Kidney (tissue), 14 donors: Measurements from ENCODE around the gene WNT7B. TPM values are rescaled to one million over a fixed set of nuclear protein-coding genes. Genes with fewer than 3 reads are reported as not detected.

Experiments used
- DNase-seq, 5 donors: peaks; one replicate each; pipeline ENCODE4 v3.0.0-alpha.2; 2013 to 2020
- FAIRE-seq: peaks from 2 replicates; lab custom pipeline; 2012; peaks lifted over from hg19 to GRCh38; lab: Jason Lieb, UNC
- H3K27ac ChIP-seq, 2 donors: one replicate each; pipeline ENCODE4 v1.7.0; 2013; ENCODE audit warnings: low read depth in 2 of 2, low read length in 2 of 2, inconsistent platforms in 1 of 2
- H3K27me3 ChIP-seq: one replicate; pipeline ENCODE4 v1.7.1; 2013; ENCODE audit warnings: low read length, inconsistent platforms; ENCODE audit not compliant: control insufficient read depth, insufficient read depth
- H3K36me3 ChIP-seq, 3 donors: one replicate each; pipeline versions ENCODE4 v1.7.0 to v1.7.1; 2013; ENCODE audit warnings: low read length in 3 of 3, control low read depth in 1 of 3, inconsistent platforms in 1 of 3; ENCODE audit not compliant: insufficient read depth in 3 of 3, control insufficient read depth in 2 of 3
- H3K4me1 ChIP-seq, 3 donors: one replicate each; pipeline versions ENCODE4 v1.7.0 to v1.7.1; 2013; ENCODE audit warnings: low read length in 3 of 3, inconsistent platforms in 1 of 3, low read depth in 1 of 3; ENCODE audit not compliant: control insufficient read depth in 2 of 3, insufficient read depth in 2 of 3
- H3K4me3 ChIP-seq, 3 donors: one replicate each; pipeline versions ENCODE4 v1.7.0 to v1.8.1; 2013; ENCODE audit warnings: low read length in 3 of 3, control low read depth in 1 of 3, inconsistent platforms in 1 of 3
- H3K9ac ChIP-seq, 3 donors: one replicate each; pipeline versions ENCODE4 v1.7.0 to v1.7.1; 2013; ENCODE audit warnings: low read length in 3 of 3, control low read depth in 1 of 3, inconsistent platforms in 1 of 3
- H3K9me3 ChIP-seq, 3 donors: one replicate each; pipeline versions ENCODE4 v1.7.0 to v1.7.1; 2013; ENCODE audit warnings: low read length in 3 of 3, control low read depth in 1 of 3, inconsistent platforms in 1 of 3; ENCODE audit not compliant: control insufficient read depth in 2 of 3, insufficient read depth in 1 of 3
- intact Hi-C: fragments of 100-400 bp; cut with DNase I; formaldehyde crosslinking; loops from one replicate; pipeline ENCODE4 v1.11.1; 2022
- polyA plus RNA-seq: library from polyadenylated mRNA; stranded (reverse); fragments of 350-450 nt; fragmentation: Illumina TruSeq; extraction: RNeasy Lipid Tissue Mini Kit (QIAGEN cat#74804); gene quantifications from one replicate; pipeline ENCODE4 v1.2.3, GENCODE V29; 2014; ENCODE audit warnings: low read depth, low replicate concordance; ENCODE audit not compliant: insufficient read depth
- total RNA-seq: library from RNA; stranded (reverse); fragmentation: NEBNext Ultra II Directional; extraction: Animal tissue kit (Norgen Biotek cat#: 25700); gene quantifications from one replicate; pipeline ENCODE4 v1.2.1, GENCODE V29; 2021
- TF ChIP-seq, protein P1 (sequence below): IDR thresholded peaks from 3 replicates; pipeline ENCODE4 v1.5.1; 2012; ENCODE audit warnings: mild to moderate bottlenecking, moderate library complexity, borderline replicate concordance; ENCODE audit not compliant: insufficient read depth; ENCODE audit errors: extremely low read depth
- donor health status: control.
- donor health status: control.
- donor health status: control.
- donor health status: control.
- donor health status: control.
- donor health status: DM: yes; HTN: yes; CAD: no.
- donor health status: Normal renal cell carcinoma (clear cell type).

WNT7B gene
- total and polyA plus RNA-seq, 2 donors from 2014 or later, result 1.6 to 2.4 TPM

DNA sequence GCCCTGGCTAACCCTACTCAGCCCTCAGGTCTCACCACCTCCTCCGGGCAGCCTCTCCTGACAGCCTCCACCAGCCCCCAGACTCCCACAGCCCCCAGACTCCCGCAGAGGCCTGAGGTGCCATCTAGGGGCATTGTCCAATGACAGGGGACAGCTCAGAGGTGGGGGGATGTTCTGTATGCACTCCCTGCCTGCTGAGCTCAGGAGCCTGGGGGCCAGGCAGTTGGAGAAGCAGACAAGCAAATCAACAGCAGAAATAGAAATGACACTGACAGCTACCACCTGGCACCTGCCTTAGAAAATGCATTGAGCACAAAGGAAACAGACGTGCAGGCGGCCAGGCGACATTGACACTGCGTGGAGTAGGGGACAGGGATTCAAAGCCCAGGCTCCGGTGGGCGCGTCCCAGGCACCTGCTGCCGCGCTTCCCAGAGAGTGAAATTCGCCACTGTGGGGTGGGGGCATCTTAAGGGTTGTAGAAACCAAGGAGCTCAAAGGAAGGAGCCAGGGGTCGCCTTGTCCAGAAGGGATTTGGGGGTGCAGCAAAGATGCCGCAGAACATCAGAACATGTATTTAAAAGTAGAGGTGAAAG, 22.5 kb upstream of the WNT7B start:
- Histone ChIP-seq H3K4me3 (no peak overlapping the region), H3K9me3 (no peaks in the 10 kb centered on the region), H3K9ac (no peak overlapping the region), H3K4me1 (peaks cover 0 to 44% (median 7%) of the 10 kb centered on the region in 3 donors), H3K27ac (no peak overlapping the region), H3K27me3 (no peaks in the 10 kb centered on the region), H3K36me3 (no peaks in the 10 kb centered on the region)
- FAIRE-seq, result no peak
- TF ChIP-seq, protein P1, sequence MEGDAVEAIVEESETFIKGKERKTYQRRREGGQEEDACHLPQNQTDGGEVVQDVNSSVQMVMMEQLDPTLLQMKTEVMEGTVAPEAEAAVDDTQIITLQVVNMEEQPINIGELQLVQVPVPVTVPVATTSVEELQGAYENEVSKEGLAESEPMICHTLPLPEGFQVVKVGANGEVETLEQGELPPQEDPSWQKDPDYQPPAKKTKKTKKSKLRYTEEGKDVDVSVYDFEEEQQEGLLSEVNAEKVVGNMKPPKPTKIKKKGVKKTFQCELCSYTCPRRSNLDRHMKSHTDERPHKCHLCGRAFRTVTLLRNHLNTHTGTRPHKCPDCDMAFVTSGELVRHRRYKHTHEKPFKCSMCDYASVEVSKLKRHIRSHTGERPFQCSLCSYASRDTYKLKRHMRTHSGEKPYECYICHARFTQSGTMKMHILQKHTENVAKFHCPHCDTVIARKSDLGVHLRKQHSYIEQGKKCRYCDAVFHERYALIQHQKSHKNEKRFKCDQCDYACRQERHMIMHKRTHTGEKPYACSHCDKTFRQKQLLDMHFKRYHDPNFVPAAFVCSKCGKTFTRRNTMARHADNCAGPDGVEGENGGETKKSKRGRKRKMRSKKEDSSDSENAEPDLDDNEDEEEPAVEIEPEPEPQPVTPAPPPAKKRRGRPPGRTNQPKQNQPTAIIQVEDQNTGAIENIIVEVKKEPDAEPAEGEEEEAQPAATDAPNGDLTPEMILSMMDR, result no peak
- intact Hi-C loops, result loop anchor here (10.0 kb wide), 1 partner anchor 305 kb away; no protein-coding TSS in a partner anchor
- DNase-seq, result peak in 3 of 5 donors; percentile 33 to 50 (median 41)

DNA sequence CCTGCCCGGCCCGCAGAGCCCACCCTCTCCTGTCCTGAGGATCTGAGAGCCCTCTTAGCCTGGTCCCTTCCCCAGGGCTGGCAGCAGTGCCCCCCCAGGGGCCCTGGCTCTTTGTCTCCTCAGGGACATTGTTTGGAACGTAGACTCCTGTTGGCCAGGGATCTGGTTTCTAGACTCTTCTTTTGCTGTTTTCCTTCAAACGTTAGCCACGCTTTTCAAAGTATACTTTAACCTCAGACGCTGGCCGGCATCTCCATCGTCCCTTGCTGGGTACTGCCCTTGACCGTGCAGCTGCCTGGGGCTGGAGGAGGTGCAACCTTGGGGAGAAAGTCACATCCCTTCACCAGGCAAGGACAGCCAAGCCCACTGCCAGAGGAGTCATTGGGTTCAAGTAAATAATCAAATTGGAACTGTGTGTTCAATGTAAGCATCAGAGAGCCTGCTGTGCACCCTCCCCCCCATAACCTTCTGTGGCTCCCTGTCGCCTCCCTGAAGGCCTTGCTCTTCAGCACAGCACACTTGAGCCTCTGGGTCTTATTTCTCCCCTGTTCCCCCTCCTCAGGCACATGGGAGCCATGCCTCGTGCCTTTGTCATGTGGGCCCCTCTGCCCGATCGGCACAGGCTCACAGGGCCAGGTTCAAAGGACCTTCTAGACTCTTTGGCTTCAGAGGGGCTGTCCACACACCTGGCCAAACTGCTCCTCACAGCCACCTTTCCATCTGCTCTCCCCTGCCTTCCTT, 21.8 kb upstream of the WNT7B start:
- TF ChIP-seq, protein P1, result no peak
- Histone ChIP-seq H3K9ac (no peak overlapping the region), H3K4me3 (no peak overlapping the region), H3K4me1 (peaks cover 0 to 44% (median 7%) of the 10 kb centered on the region in 3 donors), H3K36me3 (no peaks in the 10 kb centered on the region), H3K9me3 (no peaks in the 10 kb centered on the region), H3K27ac (peak overlapping the region; percentile 68 to 74), H3K27me3 (no peaks in the 10 kb centered on the region)
- FAIRE-seq (no peak), DNase-seq (peak in 2 of 5 donors; percentile 42 to 68)
- intact Hi-C loops, result loop anchor here (10.0 kb wide), 1 partner anchor 306 kb away; no protein-coding TSS in a partner anchor

DNA sequence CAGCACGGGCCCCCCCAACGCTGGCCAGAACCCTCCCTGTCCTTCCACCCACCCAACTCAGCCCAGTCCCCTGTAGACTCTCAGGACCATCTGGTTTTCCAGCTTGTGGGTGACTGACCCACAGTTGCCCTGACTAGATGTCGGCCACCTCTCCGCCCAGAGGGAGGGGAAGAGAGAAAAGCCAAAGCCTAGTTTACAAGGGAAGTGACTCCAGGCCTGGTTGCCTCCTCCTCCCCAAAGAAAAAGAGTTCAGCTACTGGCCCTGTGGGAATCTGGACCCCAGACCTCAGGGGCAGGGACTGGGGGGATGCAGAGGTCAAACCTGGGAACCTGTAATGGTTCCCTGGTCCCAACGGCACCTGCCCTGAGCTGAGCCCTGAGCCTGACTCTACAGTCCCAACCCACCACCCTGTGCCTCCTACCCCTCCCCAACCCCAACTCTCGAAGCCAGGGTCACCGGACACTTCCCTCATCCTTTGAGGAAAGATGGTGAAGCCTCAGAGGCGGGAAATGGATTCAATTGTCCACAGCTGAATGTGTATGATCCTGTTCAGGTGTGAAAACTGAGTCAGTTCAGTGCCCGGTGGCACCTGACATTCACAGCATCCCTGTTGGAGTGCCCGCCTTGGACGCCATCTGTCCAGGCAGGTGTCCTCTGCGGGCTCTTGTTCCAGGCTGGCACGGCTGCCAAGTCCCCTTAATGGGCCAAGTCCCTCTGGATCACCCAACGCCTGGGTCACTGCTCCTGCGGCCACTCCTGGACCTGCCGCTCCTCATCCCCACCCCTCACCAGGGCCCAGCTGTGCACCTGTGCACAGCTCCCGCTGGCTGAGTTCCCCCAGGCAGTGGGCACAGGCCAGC, 21.0 kb upstream of the WNT7B start:
- Histone ChIP-seq H3K27ac (peak overlapping the region; percentile 68 to 74), H3K9me3 (no peaks in the 10 kb centered on the region), H3K4me3 (no peak overlapping the region), H3K36me3 (no peaks in the 10 kb centered on the region), H3K27me3 (no peaks in the 10 kb centered on the region), H3K9ac (no peak overlapping the region), H3K4me1 (peaks cover 0 to 41% (median 7%) of the 10 kb centered on the region in 3 donors)
- FAIRE-seq (no peak), DNase-seq (peak in 2 of 5 donors; percentile 48 to 83)
- intact Hi-C loops, result loop anchor here (10.0 kb wide), 1 partner anchor 307 kb away; no protein-coding TSS in a partner anchor
- TF ChIP-seq, protein P1, result no peak
